ENCODE results near the gene MGA.

MGA gene

DNA sequence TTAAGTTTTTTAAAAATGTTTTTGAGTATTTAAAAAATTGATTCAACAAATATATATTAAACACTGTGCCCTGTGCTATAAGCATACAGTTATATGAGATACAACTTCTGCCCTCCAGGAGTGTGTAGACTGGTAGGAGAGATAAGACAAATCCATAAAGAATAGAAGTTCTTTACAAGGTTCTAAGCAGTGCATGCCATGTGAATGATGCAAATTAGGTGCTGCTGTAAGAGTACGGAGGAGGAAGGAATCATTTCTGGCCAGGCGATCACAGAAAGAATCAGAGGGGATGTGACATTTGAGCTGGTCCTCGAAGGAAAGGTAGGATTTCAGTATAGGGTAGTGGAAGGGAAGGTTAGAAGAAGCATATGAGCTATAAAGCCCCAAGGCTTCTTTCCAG is 128.1 kb downstream of the MGA start:
- DNase-seq (ENCODE audit: low read depth) = no peak

DNA sequence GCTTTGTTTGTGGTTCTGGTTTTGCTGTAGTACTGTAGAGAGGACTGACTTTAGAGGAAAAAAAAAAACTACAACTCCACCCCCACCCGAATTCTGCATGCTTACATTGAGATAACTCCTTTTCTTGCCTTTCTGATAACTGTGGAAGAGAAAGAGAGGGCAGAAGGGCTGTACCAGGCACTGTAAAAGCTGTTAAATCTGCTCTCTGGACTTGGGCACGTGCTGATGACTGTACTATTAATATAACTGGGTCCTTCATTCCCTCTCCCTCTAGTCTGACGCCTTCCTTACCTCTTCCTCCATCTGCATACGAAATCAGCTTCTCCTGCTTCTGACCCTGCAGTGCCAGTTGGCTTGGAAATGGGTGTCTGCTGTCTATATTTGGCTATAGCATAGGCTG is 129.0 kb downstream of the MGA start:
- DNase-seq (ENCODE audit: low read depth) = no peak

DNA sequence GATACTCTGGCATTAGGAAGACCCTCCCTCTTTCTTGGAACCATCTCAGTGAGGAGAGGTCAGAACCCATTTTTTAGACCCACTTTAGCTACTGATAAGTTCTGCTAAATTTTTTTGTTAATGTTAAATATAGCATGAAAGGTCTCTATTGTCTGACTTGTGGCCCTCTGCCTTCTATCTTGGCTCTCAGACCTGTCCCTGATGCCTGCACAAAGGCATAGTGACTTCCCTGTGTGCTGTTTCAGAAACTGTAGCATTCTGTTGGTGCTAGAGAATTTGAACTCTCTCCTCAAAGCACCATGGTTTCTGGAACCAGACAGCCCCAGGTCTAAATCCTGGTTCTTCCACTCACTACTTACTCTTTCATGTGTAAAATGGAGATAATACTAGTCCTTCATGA is 129.5 kb downstream of the MGA start:
- DNase-seq (ENCODE audit: low read depth) = no peak

DNA sequence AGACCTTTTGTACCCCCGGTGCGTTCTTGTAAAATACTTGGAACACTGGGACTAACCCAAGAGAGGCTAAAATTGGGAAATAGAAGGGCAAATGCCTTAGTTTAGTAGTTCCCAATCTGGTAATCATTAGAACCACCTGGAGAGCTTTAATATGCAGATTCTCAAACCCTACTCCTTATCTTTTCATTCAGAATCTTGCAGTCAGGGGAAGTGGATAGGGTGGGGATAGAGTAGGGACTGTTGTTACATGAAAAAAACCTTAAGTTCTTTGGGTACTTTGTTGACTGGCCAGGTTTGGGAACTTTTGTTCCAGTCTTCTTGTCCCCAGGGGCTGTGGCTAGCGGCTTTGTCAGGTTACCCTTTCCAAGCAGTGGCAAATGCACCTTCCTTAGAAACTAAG is 130.0 kb downstream of the MGA start:
- DNase-seq (ENCODE audit: low read depth) = no peak

DNA sequence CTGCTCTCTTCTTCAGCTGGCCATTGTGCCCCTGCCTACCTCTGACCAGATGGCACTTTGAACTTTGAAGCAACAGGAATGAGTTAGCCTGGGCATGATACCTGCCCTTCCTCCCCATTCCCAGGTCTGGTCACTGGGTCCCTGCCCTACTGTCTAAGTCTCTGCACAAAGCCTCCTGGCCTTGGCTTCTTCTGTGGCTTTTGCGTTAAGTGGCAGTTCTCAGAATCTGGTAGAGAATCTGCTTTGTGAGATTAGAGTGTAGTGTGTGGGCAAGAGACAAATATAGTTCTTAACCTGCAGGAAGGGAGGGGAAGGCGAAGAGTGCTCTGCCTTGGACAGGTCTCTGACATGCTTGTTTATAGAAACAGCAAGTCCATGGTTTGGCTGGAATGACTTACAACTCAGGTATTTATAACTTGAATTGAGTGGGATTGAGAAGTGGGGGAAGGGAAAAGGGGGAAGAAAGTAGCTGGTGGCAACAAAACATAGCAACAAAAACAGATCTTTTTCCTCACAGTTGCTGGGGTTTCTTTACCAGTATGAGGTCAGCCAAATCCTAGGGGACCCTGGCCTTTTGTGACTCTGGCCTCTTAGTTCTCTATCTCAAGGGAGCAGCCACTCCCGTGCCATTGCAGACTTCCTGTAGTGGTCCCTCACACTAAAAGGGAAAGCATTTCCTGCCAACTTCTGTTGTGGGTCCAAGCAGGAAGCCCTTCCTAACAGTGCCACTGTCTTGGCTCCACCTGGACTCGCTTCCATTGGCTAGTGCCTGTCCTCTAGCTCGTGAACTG is 130.7 kb downstream of the MGA start:
- no peak for DNase-seq (ENCODE audit: low read depth)

DNA sequence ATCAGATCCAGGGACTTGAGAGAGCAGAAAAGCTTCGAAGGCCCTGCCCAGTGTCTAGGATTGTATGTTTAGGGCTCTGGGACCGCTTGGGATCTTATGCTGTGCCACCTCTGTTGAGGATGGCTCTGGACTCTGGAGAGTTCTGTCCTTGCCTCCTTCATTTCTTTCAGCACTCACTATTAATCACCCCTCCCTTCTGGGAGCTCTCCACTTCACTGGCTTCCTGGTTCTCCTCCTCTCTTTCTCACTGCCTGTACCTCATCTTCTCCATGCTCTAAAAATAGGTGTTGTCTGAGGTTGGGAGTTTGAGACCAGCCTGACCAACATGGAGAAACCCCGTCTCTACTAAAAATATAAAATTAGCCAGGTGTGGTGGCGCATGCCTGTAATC is 131.3 kb downstream of the MGA start:
- DNase-seq (ENCODE audit: low read depth) = no peak

DNA sequence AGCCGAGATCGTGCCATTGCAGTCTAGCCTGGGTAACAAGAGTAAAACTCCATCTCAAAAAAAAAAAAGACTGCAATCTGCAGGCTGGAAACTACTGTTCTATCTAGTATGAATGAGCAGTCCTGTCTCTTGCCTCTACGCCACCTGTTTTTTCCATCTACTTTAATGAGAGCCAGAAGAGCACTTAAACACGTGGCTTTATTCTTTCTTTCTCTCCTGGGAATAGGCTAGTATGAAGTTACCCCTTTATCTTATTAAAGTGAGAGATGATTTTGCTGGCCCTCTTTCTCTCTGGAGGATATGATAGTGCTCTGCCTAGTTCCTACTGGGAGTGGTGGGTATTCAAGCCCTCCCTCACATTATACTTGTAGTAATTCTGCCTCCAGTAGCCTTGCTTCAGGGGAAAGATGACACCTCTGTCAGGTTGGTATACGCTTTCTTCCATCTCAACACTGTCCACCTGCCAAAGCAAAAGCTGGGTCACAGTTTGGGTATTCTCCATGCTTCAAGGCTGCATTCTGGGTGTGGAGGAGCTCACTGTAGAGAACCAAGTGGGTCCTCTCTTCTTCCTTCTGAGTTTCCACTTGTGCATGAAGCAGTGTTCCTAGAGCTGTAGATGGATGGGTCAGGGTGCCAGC is 131.9 kb downstream of the MGA start:
- DNase-seq (ENCODE audit: low read depth) = no peak

DNA sequence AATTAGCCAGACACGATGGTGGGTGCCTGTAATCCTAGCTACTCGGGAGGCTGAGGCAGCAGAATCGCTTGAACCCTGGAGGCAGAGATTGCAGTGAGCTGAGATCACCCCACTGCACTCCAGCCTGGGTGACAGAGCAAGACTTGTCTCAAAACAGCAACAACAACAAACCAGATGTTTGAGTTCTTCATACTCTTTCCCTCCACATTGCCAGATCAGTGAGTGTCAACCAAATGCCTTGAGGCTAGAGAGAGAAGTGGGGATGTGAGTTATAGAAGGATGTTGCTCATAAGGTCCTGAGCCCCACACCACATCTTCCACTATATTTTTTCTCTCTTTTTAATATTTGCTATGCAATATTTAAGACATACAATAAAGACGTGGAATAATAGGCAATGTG is 133.9 kb downstream of the MGA start:
- DNase-seq (ENCODE audit: low read depth) = no peak

DNA sequence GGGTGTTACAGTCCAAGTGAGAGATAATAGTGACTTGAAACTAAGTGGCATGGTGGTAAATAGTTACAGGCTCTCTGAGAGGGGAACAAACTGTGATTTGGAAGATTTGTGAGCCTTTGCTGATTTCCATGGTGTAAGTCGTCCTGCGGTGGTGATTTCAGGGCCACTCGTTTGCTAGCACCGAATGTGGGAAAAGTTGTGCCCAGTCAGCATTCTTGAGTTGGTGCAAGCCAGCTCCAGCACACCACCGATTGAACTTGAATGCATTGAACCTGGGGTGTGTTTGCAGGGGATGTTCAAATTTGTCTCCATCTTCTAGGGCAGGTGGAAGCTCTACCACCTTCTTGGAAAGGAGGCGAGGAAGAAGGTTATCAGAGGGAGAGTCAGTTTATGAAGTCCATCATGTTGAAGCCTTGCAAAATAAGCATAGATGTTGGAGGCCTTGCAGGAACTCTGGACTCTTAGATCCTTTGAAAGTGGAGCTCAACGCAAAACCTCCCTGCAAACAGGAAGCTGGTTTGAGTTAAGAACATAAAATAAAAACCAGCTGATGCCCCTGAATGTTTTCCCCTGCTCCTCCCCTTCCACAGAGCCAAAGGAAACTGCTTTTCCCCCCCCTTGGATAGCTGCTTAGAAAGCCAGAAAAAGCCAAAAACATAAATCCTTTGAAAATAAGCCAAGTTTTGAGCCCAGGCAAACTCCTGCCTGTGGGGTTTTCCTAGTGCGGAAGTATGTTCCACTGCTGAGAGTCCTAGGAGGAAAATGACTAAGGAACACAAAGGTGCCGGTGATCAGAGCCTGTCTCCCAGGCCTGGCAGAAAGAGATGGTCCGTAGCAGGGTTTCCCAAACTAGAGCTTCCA is 136.0 kb downstream of the MGA start:
- no peak for DNase-seq (ENCODE audit: low read depth)

DNA sequence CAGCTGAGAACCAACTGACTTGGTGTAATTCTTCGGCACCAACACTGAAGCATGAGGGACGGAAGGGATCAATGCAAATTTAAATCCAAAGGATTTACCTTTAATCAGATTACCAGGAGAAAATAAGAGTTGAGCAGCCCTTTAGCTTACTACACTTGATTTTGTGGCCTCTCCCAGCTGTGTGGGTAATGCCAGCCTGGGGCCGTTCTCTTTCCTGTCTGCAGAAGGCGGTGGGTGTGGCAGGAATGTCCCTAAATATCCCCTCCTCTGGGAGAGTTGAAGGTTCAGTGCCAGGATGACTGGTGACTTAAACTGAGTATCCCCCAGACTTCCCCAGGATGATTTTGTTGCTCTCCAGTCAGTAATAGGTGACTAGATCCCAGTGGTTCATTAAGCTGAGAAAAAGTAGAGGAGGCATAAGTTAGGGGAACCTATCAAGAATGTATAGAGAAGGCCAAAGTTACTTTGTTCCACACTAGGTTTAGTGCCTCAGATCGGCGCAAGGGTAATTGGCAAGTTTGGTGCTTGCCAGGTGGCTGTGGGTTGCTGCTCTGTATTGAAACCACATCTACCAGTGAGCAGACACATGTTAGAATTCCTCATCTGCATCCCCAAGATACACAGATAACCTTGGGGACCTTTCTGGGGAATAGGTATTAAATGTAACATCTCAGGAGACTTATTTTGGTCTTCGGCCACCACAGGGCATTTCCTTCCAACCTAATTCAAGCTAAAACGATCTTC is 137.2 kb downstream of the MGA start:
- no peak for DNase-seq (ENCODE audit: low read depth)

DNA sequence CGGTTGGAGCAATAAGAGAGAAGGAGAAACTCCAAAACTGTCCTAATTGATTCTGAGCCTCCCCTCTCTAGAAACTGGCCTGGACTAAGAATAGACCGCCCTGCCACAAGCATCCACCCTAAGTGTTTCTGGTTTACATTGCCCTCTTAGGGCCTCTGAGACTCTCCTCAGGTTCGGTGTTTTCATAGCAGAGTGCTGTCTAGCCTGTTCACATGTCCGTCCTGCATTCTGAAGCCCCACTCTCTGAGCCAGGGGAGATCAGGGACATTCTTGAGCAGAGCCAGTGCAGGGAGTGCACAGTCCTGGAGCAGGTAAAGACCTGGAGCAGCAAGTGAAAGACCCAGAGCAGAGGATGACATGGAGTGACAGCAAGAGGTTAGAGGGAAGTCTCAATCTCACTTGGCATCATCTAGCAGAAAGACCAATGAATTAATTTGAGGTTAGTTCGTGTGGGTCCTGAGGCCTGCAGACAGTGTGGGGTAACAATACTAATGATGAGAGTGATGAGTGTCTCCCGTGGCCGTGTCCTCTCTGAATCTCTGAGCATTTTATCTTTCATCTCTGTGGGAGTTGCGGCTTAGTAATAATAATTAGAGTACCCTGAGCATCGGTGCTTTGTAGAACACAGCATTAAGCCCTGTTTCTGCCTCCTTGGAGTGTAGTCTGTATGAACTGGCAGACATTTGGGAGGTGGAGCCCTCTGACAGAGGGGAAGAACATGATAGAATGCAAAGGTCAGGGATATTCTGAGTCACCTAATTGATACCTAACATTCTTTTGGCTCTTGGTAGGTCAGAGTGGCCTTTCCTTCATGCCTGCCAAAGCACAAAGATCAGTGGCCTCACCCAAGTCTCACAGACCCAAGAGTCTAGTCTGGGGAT is 138.6 kb downstream of the MGA start:
- no peak for DNase-seq (ENCODE audit: low read depth)

DNA sequence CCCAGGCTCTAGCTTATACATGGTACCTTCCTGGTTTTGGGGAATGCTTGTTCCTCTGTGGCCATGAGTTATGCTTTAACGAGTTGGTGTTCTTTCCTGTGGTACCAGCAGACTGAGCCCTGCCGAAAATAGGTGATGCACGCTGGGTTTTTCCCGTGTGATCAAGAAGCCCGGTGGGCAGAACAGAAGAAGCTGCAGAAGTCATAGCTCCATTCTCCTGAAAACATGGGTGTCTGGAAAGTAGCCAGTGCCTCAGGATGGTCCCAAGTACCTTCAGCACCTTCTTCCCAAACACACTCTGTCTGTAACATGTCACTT is 139.2 kb downstream of the MGA start:
- no peak for DNase-seq (ENCODE audit: low read depth)

DNA sequence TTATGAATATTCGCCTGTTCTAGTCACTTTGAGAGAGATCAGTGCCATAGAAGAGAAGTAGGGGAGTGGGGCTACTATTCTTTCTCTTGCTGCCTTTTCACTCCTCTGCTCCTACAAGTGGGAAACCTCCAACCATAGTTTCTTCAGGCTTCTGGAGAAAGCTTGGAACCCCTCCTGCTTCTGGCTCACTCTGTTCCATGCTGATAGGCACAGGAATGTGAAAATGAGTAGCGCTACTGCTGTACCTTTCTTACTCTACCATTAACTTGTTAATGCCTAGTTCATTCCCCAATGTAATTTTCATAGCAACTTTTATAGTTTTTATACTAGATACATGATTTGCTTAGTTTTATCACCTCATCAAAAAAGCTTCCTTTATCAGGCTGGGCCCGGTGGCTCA is 141.0 kb downstream of the MGA start:
- DNase-seq (ENCODE audit: low read depth) = no peak

DNA sequence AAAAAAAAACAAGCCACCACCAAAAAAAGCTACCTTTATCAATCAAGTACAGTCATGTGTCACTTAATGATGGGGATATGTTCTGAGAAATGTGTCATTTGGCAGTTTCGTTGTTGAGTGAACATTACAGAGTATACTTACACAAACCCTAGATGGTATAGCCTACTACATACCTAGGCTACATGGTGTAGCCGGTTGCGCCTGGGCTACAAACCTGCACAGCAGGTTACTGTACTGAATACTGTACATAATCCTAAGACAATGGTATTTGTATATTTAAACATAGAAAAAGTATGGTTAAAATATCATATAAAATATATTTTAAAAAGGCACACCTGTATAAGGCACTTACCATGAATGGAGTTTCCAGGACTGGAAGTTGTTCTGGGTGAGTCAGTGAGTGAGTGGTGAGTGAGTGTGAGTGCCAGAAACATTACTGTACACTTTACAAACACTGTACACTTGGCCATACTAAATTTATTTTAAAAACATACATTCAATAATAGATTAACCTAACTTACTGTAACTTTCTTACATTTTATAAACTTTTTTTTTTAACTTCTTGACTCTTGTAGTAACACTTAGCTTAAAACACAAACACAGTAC is 141.7 kb downstream of the MGA start:
- DNase-seq (ENCODE audit: low read depth) = no peak

DNA sequence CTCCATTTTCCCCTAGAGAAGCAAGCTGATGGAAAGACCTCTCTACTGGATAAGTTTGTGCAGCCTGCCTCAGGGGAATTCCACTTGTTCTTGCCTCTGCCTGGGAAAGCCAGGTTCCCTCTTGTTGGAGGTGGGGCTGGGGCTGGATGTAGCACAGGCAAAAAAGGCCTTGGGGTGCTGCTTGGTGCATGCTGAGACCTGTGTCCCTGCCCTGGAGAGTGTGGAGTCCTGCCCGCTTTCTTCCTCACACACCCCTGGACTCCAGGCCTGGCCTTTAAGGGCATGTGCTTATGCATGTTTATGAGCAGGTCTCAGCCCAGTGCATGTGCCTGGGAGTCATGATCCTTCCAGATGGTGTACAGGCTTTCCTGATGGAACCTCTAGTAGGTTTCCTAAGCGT is 144.2 kb downstream of the MGA start:
- DNase-seq (ENCODE audit: low read depth) = no peak

DNA sequence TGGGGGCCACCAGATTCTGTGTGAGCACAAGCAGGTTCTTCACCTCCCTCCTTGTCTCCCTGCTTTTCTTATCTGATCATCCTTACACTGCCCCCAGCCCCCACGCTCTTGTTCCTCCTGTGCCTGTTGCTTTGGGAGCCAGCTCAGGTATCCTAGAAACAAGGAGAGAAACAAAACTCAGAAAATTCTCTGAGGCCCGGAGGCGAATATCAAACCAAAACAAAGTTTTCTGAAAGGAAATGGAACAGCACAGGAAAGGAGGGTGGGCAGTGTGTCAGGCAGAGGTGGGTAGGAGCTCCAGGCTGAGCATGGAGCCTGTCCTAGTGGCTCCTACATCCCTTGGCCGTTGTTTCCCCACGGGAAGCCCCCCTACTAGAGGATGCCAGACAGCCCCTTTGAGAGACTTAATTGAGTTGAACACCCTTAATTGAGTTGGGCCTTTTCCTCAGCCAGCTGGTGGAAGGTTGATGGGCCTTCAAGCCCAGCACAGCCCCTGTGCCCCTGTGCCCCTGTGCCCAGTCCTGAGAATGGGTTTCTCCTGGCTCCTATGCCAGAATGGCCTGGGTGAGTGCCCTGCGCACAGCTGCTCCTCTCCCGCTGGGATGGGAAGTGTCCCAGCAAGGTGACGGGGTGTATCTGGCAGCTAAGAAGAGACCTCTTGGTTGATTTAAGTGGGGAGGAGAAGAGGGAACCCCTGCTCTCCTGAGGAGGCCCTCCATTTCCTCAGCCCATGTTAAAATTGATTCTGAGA is 144.9 kb downstream of the MGA start:
- no peak for DNase-seq (ENCODE audit: low read depth)

DNA sequence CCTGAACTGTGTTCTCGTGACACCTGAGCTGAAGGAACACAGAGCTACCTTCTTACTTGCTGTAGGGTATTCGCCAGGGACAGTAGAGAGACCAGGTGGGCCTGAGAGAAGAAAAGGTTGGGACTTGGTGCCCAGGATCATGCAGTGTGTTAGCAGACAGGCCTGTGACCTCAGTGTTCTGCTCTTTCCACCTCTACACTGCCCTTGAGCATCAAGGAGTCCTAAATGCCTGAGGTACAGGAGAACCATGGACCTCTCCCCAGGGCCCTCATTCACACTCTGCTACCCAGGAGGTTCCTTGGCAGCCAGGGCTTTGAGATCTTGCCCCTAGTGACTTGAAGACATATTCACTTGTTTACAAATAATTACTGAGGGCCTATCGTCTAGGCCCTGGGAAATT is 145.5 kb downstream of the MGA start:
- DNase-seq (ENCODE audit: low read depth) = no peak

DNA sequence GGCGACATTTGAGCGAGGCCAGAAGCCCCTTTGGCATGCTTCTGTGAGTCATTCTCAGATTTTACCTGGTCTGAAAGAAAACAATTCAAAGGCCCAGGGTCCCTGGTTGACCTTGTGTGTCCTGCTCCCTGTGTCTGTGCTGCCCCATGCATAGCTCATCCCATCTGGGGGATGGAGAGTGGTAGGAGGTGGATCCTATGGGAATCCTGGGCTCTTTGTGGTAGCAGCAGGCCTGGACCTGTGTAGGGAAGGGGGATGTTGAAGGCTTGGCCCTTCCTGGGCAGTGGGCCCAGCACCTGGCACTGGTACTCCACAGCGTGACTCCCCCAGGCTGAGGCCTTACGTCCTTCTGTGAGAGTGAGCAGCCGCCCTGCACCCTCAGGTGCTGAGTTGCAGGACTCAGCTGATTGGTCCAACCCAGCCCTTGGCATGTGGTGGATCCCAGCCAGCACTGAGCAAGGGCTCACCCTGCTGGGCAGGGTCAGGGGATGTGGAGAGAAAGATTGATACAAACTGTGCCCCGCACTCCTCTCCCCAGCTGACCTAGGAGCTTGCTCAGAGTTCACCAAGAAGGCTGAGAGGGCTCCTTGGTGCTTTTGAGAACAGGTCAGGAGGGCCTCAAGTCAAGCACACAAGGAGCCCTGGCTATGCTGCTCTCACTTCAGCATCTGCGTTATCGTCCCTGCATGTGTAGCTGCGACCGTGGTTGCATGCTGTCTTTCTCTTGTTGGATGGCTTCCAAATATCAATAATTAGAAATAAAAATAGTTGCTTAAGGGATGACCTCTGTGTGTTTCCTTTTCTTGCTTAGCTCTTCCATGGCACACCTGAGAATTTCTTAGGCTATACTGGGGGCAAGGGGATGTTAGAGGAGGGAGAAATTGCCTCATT is 146.3 kb downstream of the MGA start:
- no peak for DNase-seq (ENCODE audit: low read depth)

DNA sequence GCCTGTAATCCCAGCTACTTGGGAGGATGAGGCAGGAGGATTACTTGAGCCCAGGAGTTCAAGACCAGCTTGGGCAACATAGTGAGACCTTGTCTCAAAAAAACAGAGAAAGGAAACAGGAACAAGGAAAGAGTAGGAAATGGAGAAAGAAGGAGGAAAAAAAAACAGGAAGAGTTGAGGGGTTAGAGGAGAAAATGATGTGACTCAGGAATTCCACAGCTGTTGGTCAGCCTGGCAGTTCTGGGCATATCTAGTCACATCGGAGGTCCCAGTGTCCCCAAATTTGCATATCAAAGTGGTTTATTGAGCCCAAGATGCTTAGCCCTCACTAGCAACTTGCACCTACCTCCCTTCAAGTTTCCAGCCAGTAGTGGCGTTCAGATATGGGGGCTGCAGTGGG is 148.9 kb downstream of the MGA start:
- DNase-seq (ENCODE audit: low read depth) = no peak

Measured in stimulated activated CD8-positive, alpha-beta memory T cell treated with anti-CD3 and anti-CD28 coated beads, Interleukin-12 subunit alpha, Interleukin-12 subunit beta, amount 100 ng/mL, for 4 hours (primary cell).